ENCODE results near the gene HOXB1. TPM values are rescaled to one million over a fixed set of nuclear protein-coding genes. Genes with fewer than 3 reads are reported as not detected.

The HOXB1 gene
- total RNA-seq, 1 donor from 2014 or later = not detected

DNA sequence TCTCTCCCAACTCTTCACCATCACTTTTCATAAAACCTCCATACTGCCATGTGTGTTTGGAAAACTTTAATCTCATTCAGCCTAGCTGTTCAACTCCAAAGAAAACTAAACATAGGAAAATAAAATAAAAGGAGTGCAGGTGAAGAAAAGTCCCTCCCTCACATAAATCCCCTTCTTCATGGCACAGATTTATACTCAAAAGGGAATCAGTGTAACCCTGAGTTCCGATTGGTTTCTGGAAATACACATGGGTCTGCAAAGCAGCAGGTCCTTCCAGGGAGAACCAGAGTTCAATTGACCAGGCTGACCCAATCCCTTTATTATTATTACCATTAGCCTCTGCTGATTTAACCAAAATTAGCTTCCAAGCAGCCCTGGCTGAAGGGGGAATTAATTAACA is 23.0 kb upstream of the HOXB1 start:
- H2AFZ ChIP-seq (replicated peaks) = no peak overlapping the region
- H3K9ac ChIP-seq = no peak overlapping the region
- Mint-ChIP-seq H3K4me1 (no peaks in the 10 kb centered on the region), H3K9me3 (peaks cover 4% of the 10 kb centered on the region), H3K27me3 (ENCODE audit: insufficient read depth, low read depth) (peaks cover 92% of the 10 kb centered on the region), H3K4me3 (peak overlapping the region; percentile 25), H3K36me3 (no peaks in the 10 kb centered on the region), H3K27ac (no peak overlapping the region)
- no peaks in the 10 kb centered on the region for H3K36me3 ChIP-seq
- no peaks in the 10 kb centered on the region for H3K9me3 ChIP-seq (ENCODE audit: low read depth)
- TF ChIP-seq EZH2phosphoT487 (IDR thresholded peaks at IDR 0.05) (no peak), EZH2 (IDR thresholded peaks at IDR 0.05) (no peak)
- TF ChIP-seq, protein P1, sequence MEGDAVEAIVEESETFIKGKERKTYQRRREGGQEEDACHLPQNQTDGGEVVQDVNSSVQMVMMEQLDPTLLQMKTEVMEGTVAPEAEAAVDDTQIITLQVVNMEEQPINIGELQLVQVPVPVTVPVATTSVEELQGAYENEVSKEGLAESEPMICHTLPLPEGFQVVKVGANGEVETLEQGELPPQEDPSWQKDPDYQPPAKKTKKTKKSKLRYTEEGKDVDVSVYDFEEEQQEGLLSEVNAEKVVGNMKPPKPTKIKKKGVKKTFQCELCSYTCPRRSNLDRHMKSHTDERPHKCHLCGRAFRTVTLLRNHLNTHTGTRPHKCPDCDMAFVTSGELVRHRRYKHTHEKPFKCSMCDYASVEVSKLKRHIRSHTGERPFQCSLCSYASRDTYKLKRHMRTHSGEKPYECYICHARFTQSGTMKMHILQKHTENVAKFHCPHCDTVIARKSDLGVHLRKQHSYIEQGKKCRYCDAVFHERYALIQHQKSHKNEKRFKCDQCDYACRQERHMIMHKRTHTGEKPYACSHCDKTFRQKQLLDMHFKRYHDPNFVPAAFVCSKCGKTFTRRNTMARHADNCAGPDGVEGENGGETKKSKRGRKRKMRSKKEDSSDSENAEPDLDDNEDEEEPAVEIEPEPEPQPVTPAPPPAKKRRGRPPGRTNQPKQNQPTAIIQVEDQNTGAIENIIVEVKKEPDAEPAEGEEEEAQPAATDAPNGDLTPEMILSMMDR (IDR thresholded peaks at IDR 0.05) = no peak
- H3K4me3 ChIP-seq = no peak overlapping the region
- H3K27me3 ChIP-seq = peaks cover 100% of the 10 kb centered on the region
- no peak for DNase-seq (ENCODE audit: low spot score)
- peaks cover 95% of the 10 kb centered on the region for H4K20me1 ChIP-seq (ENCODE audit: low read depth)
- no peaks in the 10 kb centered on the region for H3K4me1 ChIP-seq
- peaks cover 11% of the 10 kb centered on the region for H3F3A ChIP-seq (ENCODE audit: low read depth)
- H3K27ac ChIP-seq = no peak overlapping the region
- H3K4me2 ChIP-seq = no peak overlapping the region
- H3K79me2 ChIP-seq (ENCODE audit: low read depth) = no peaks in the 10 kb centered on the region

DNA sequence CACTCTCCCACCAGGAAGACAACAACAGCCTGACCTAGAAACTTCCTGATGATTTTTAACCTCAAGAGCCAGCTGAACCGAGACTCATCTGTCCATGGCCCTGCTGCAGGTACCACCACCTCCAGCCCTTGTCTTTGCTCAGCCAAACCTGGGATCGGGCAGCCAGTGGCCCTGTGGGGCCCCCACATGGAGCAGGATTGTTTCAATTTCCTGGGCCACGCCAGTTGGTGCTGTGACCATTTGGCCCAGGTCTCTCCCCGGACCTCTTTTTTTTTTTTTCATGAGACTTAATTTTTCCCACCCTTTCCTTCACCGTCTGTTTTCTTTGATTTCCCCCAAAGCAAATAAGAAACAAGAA is 22.4 kb upstream of the HOXB1 start:
- Mint-ChIP-seq H3K27me3 (ENCODE audit: insufficient read depth, low read depth) (peaks cover 90% of the 10 kb centered on the region), H3K27ac (no peak overlapping the region), H3K4me3 (no peak overlapping the region), H3K9me3 (peaks cover 4% of the 10 kb centered on the region), H3K36me3 (no peaks in the 10 kb centered on the region), H3K4me1 (no peaks in the 10 kb centered on the region)
- DNase-seq (ENCODE audit: low spot score) = no peak
- Histone ChIP-seq H3K36me3 (no peaks in the 10 kb centered on the region), H3K27ac (no peak overlapping the region), H3K4me1 (no peaks in the 10 kb centered on the region), H3F3A (ENCODE audit: low read depth) (peaks cover 11% of the 10 kb centered on the region), H3K9ac (no peak overlapping the region), H2AFZ (replicated peaks) (no peak overlapping the region), H3K4me3 (no peak overlapping the region), H4K20me1 (ENCODE audit: low read depth) (peaks cover 95% of the 10 kb centered on the region), H3K4me2 (no peak overlapping the region), H3K9me3 (ENCODE audit: low read depth) (no peaks in the 10 kb centered on the region), H3K79me2 (ENCODE audit: low read depth) (no peaks in the 10 kb centered on the region), H3K27me3 (peaks cover 100% of the 10 kb centered on the region)
- no peak for TF ChIP-seq EZH2phosphoT487 (IDR thresholded peaks at IDR 0.05)
- TF ChIP-seq EZH2 (IDR thresholded peaks at IDR 0.05) = no peak
- TF ChIP-seq, protein P1 (IDR thresholded peaks at IDR 0.05) = no peak

DNA sequence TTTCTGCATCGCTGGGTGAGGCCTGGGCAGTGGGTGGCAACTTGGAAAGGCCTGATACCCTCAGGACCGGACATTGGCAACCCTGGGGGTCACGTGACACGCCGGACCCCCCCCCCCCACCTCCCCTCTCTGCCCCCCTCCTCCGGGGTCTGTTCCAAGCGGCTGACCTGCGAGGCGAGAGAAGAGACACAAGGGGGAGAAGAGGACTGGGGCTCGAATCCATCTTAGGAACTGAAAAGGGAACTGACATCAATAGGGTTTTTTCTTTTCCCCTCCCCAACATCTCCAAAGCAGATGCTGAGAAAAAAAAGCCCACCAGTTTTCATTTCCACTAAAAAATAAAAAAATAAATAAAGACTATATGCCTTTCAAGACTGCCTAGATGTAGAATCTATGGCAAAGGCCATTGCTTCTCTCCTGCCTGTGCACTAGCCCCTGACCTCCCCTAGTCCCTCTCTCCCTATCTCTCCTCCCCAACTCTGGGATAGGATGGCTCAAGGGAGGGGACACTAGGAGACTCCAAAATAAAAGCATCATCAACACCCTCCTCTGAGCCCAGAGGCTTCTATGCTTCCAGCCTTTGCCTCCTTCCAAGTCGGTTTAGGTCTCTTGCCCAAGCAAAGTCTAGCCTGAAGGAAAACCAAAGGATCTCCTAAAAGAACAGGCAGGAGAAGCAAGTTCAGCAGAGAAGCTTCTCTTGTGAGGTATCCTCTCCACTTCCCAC is 21.8 kb upstream of the HOXB1 start:
- H3K27ac Mint-ChIP-seq = no peak overlapping the region
- Histone ChIP-seq H3K9me3 (ENCODE audit: low read depth) (no peaks in the 10 kb centered on the region), H3F3A (ENCODE audit: low read depth) (peaks cover 11% of the 10 kb centered on the region), H4K20me1 (ENCODE audit: low read depth) (peaks cover 95% of the 10 kb centered on the region), H3K36me3 (no peaks in the 10 kb centered on the region), H3K4me1 (no peaks in the 10 kb centered on the region), H3K27me3 (peaks cover 100% of the 10 kb centered on the region), H3K9ac (no peak overlapping the region), H3K27ac (no peak overlapping the region), H3K79me2 (ENCODE audit: low read depth) (no peaks in the 10 kb centered on the region), H3K4me3 (no peak overlapping the region), H2AFZ (replicated peaks) (no peak overlapping the region), H3K4me2 (no peak overlapping the region)
- H3K4me1 Mint-ChIP-seq = no peaks in the 10 kb centered on the region
- H3K36me3 Mint-ChIP-seq = no peaks in the 10 kb centered on the region
- peaks cover 4% of the 10 kb centered on the region for H3K9me3 Mint-ChIP-seq
- H3K27me3 Mint-ChIP-seq (ENCODE audit: insufficient read depth, low read depth) = peaks cover 90% of the 10 kb centered on the region
- peak; percentile 36 for DNase-seq (ENCODE audit: low spot score)
- no peak overlapping the region for H3K4me3 Mint-ChIP-seq
- TF ChIP-seq, protein P1 (IDR thresholded peaks at IDR 0.05) = no peak
- TF ChIP-seq EZH2phosphoT487 (IDR thresholded peaks at IDR 0.05) (no peak), EZH2 (IDR thresholded peaks at IDR 0.05) (no peak)
